TTC549 (cell line): ENCODE results near the gene EFNA4.

Source experiments
- FAIRE-seq: peaks from 2 replicates; lab custom pipeline; 2012; peaks lifted over from hg19 to GRCh38; lab: Jason Lieb, UNC

Gene EFNA4

DNA sequence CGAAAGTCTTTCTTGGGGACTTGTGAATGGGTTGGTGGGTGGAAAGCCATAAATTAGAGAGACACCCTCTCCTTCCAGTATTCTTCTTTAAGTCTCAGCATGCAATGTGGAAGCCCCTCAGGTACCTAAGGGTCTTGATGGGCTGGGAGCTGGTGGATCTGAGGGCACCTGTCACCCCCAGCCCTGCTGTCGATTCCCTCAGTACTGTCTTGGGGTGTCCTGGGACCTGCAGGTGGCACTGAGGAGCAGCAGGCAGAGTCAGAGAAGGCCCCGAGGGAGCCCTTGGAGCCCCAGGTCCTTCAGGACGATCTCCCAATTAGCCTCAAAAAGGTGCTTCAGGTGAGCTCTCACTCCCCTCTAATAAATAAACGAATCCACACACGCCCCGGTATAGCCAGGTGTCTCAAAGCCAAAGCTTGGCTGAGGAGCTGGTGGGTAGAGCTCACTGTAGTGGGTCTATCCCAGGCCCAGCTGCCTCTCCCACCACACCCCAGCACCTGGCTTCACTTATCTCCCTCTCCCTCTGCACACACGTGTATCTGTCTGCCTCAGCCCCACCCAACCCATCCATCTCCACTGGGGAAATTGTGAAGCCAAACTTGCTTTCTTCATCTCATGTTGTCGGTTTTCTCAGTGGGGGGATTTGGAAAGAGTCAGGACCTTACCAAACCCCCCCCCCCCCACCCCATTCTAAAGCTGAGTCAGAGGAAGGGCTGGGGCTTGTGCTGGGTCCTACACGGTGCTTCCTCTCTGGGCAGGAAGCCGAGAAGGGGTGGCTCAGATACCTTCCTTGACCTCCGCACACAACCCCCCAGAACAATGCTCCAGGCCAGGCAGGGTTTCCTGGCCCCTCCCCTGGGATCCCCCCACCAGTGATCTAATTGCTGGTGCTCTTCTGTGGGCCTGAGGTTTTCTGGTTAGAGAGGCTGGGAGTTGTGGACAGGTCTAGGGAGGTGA, 10.8 kb upstream of the EFNA4 start:
- FAIRE-seq, result no peak

DNA sequence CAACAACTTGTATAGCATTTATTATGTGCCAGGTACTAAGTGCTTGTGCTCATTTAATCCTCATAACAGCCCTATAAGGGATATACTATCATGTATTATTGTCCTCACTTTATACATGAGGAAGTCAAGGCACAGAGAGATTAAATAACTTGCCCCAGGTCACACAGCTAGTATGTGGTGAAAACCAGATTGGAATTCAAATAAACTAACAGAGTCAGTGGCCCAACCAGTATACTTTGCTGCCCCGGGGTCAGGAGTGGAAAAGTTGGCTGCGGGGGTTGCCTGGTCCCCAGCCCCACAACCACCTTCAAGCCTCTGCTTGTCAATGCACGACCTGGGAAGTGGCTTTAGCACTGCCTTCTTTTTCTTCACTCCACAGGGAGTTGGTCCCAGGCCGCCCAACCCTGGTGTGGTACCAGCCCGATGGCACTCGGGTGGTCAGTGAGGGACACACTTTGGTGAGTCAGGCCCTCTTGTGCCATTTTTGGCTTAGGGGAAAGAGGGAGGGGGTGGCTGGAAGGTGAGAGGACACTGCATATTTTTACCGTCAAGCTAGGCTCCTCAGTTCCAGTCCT, 9.9 kb upstream of the EFNA4 start:
- FAIRE-seq, result no peak

DNA sequence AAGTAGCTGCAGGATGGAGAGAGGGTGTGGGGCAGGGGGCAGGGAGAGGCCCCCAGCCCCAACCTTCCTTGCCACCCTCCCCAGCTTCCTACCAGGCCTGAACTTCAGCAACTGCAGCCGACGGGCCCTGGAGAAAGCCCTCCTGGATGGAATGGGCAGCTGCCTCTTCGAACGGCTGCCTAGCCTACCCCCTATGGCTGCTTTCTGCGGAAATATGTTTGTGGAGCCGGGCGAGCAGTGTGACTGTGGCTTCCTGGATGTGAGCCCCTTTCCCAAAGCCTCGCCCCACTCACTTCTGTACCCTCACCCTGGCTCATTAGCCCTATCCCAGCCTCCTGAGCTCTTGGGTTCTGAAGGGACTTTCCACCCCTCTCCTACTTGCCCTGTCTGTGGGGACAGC, 6.4 kb upstream of the EFNA4 start:
- no peak for FAIRE-seq

DNA sequence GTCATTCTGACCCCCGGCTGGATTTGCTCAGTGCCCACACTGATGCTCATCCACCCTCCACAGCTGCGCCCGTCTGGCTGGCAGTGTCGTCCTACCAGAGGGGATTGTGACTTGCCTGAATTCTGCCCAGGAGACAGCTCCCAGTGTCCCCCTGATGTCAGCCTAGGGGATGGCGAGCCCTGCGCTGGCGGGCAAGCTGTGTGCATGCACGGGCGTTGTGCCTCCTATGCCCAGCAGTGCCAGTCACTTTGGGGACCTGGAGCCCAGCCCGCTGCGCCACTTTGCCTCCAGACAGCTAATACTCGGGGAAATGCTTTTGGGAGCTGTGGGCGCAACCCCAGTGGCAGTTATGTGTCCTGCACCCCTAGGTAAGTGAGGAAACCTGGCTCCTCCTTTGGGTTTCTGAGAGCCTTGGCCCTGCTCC, 5.7 kb upstream of the EFNA4 start:
- no peak for FAIRE-seq

DNA sequence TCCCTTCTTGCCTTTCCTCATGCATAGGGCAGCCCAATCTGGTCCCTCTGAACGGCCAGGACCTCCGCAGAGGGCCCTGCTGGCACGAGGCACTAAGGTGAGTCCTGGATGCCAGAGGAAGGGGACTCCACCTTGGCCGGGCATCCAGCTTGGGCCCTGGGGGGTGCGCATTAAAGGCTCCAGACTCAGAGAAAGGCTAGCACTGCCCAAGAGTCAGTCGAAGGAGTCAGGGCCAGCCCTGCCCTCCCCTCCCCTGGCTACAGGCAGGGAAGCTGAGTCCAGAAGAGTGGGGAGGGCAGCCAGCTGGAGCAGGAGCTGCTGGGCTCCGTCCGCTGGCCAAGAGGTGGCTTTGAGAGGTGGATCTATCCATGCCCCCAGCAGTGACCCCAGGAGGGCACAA, 2.8 kb upstream of the EFNA4 start:
- no peak for FAIRE-seq

DNA sequence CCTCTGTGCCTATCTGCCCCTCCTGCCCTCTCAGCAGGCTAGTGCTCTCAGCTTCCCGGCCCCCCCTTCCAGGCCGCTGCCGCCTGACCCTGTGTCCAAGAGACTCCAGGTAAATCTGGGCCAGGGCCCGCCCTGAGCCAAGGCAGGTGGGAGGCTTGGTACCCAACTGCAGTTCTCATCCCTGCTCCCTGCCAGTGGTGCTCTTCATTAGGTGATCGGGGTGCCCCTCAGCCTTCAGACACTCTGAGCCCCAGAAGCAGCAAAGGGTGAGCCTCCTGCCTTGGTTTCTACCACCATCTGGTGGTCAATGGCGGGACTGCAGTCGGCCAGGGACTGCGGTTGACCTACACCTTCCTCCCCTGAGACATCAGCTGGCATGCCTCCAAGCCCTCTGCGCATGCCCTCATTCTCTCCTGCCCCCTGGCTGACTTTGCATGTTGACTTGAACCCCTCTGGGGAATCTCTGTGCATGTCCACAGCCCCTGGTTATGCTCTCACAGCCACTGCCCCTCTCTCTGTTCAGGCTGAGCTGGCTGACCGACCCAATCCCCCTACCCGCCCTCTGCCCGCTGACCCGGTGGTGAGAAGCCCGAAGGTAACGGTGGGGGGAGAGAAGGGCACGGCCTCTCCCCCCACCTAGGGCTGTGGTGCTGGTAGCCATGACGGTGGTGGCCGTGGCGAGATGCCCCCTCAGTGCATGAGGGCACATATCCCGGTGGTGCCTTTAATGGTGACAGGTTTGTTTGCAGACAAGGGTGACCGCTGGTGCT, 2.0 kb upstream of the EFNA4 start:
- peak; percentile 90 for FAIRE-seq

DNA sequence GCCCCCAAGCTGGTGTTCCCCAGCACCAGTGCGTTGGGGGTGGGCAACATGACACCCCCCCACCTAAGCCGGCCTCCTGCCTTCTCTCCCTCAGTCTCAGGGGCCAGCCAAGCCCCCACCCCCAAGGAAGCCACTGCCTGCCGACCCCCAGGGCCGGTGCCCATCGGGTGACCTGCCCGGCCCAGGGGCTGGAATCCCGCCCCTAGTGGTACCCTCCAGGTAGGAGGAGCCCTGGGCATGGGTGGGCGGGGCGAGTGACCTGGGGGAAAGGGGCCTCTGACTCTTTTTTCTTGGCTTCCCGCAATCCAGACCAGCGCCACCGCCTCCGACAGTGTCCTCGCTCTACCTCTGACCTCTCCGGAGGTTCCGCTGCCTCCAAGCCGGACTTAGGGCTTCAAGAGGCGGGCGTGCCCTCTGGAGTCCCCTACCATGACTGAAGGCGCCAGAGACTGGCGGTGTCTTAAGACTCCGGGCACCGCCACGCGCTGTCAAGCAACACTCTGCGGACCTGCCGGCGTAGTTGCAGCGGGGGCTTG, 1.3 kb upstream of the EFNA4 start:
- no peak for FAIRE-seq

DNA sequence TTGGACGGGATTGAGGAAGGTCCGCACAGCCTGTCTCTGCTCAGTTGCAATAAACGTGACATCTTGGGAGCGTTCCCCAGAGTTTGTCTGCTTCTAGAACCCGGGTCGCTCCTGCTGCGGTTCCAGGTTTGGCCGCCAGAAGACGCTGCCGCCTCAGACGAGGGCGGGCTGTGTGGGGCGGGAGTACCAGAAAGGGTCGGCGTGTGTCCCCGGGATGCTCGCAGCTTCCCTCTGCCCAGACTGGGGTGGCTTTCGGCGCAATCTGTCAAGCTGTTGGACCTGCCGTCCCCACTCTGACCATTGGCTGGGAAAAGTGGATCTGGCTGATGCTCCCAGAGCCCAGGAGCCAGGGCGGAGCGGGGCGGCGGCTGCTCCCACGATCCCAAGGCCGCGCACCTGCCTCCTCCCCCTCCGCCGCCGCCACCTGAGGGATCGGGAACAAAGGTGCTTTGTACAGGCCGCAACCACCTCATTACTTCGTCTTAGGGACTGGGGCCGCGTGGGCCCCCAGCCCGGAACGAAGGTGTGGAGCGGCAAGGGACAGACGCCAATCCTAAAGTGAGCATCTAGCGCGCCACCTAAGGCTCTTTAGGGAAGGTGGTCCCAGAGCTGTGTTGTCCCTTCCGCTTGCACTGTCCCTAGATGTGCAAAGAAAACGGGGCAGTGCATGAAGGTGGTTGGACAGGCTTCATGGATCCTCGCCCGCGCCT, 683 bp upstream of the EFNA4 start:
- peak; percentile 45 for FAIRE-seq

DNA sequence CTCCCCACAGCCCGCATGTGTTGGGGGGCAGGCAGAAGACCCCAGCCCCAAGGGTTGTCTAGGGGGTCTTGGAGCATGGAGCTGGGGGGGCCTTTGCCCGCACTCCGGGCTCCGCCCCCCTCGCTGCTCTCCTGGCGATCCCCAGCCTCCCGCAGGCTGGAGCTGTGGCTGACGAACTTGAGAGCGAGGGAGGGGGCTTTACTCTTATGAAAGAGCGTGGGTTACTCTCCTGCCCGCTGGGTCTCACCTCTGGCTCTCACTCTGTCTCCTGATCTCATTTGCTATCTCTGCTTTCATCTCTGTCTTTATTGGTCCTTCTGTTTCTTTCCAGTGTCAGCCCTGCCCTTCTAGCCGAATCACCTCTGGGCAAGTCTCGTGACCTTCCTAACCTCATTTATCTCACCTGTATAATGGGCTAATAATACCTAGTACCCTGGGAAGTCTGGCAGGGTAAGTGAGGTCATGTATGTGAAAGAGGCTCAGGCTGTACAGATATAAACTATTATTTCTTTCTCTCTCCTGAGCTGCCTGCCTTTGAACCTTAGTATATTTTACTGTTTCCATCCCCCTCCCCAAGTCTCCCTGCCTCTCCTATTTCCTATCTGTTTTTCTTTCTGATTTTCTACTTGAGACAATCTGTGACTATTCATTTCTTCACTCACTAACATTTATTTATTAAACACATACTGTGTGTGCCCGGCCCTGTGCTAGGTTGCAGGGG, 731 bp downstream of the EFNA4 start:
- FAIRE-seq, result no peak

DNA sequence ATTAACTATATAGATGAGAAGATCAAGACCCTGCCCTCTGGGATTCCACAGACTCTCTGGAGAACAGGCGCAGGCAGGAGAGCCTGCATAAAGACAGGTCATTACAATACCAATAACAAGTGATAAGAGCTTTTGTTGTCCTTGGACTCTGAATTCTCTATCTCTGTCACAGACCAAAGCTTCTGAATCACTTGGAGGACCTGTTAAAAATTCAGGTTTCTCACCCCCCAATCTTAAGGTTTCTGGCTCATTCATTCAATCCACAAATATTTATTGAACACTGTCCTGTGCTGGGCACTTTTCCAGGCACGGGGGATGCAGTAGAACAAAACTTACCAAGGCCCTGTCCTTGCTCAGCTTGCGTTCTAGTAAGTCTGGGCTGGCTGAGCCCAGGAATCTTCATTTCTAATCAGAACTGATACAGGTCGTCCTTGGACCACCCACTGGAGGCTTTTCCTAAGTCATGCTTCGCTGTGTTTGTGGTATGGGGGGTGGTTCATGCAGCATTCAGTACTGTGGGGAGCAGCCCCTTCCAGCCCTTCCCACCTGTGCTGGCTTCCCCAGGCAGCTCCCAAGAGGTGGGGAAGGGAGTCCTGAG, 1.4 kb downstream of the EFNA4 start:
- FAIRE-seq, result no peak

DNA sequence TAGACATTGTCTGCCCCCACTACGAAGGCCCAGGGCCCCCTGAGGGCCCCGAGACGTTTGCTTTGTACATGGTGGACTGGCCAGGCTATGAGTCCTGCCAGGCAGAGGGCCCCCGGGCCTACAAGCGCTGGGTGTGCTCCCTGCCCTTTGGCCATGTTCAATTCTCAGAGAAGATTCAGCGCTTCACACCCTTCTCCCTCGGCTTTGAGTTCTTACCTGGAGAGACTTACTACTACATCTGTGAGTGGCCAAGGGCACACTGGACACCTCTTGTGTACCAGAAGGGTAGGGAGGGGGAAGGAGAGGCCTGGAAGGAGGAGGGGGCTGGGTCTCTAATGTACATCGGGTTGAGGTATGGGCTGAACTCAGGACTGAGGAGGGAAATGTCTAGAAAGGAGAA, 3.2 kb downstream of the EFNA4 start:
- no peak for FAIRE-seq

DNA sequence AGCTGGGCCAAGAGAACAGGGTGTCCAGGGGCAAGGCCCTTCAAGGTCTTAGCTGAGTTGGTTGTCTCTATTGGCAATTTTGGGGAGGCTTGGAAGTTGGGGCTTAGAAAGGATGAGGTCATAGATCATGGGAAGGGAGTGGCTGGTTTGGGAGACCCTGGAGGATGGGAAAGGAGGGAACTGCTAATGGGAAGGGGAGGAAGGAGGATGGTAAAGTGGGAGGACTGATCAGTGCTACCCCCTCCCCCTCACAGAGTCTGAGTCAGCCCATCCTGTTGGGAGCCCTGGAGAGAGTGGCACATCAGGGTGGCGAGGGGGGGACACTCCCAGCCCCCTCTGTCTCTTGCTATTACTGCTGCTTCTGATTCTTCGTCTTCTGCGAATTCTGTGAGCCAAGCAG, 5.1 kb downstream of the EFNA4 start:
- FAIRE-seq, result no peak

DNA sequence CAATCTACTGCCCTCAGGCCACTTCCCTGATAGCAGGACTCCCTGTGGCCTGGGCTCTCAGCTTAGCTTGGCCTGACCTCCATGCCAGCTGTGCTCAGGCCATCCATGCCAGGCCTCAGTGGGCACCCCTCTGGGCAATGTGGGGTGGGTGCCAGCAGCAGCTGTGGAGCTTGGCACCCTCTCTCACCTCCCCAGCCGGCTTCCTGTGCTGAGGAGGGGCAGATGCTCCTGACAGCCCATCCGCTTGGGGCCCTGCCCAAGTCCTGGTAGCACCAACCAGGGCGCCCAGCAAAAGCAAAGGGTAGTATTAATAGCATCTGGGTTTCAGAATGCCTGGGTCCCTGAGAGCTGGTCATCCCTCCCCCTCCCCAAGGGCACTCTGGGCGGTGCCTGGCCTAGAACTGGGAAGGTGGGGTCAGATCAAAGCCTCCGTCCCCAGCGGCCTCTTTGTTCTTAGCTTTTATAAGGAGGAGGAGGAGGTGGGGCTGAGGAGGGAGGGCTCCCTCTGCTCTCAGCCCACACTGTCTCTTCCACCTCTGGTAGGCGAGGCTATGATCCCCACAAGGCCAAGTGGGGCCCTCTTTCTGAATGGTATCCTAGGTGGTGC, 6.1 kb downstream of the EFNA4 start:
- FAIRE-seq, result no peak

DNA sequence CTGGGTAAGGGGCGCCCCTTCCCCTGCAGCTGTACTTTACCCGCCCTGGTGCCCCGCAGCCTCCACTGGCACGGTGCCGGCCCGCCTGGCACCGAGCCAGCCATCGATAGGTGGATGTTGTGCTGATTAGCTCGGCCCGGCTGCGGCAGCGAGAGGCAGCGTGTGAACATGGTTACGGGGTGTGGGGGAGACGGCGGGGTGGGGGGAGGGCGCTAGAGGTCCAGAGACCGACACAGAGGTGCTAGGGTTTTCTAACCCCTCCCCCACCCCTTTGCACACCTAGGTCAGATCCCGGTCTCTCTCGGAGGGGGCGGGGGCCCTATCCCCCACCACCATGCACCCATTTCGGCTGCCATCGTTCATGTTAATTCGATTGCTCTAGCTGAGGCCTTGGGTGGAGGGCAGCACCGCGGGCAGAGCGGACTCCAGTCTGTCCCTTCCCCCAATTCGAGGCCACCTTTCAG, 6.7 kb downstream of the EFNA4 start:
- no peak for FAIRE-seq

DNA sequence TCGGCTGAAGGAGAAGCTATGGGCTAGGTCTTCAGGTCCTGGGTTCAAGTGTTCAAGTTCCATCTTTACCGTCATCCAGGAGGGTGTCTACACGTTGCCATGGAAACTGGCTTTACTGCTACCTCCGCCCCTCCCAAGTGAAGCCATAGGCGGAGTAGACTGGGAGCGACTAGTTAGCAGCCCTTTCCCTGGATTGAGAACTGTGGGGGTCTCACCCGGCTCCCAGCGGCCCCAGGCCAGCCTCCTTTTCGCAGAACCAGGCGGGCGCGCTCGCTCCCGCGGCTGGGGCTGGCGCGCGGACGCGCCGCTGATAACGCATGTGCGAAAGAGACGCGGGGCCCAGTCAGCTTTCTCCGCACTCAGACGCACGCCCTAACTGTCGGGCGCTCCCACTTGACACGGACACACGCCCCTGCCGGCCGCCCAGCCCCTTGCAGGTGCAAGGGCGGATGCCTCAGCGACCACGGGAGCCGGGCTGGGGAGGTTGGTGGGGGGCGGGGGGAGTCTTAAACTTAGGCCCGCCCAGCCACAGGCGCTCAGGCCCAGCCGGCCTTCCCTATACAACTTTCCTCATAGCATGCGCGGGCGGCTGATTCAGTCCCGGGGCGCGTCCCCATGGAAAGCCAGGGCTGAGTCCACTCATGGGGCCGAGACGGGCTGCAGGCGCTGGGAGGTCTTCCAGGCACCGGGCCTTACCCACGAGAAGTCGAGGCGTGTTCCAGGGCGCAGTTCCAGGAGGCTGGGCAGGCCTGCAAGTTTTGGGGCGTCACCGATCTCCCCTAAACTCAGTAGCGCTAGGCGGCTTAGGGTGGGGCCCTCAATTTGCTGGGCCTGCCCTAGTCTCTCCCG, 7.4 kb downstream of the EFNA4 start:
- no peak for FAIRE-seq

DNA sequence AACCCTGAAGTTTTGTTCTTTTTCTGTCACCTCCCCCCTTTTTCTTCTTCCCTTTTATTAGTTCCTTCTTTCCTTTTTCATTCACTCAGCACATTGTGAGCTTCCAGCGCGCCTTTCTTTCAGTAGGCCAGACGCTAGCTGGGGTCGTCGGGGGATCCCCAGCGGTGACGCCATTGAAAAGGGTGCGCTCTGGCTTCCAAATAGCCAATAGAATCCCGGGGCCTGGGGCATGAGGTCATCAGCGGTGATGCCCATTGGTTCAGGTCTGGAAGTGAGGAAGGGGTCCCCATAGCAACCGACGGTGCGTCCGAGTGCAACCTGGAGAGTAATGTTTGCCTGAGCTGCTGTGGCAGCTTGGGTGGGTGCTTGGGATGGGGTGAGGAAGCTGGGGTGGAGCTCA, 8.2 kb downstream of the EFNA4 start:
- FAIRE-seq, result no peak

DNA sequence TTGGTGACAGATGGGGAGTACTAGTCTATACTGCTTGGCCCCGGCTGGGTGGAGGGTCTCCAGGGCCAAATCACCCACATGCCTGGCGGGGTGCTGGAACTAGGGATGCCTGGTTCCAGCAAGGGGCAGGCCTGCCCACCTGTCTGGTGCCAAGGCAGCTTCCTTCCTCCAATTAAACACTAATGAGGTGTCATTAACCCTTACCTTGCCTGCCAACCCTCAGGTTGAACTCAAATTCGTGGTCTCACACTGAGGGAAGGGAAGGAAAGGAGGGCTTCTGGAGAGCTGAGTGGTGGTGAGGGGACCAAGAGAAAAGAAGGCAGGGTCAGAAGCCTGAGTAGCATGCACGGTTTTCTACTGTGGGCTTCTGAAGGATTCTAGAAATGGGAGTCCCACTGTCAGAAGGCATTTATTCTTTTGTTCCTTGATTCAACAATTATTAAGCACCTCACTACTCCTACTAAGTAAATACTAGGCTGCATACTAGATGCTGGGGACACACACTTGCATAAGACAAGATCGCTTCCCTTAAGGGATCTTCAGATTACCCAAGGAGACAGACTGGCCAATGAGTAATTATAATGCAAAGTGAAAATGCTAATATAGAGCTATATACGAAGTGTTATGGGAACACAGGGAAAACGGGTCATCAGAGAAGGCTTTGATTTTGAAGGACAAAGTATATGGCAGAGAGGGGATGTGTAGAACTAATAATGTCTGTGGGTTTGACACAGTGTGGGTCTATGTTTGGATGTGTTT, 9.2 kb downstream of the EFNA4 start:
- FAIRE-seq, result no peak

DNA sequence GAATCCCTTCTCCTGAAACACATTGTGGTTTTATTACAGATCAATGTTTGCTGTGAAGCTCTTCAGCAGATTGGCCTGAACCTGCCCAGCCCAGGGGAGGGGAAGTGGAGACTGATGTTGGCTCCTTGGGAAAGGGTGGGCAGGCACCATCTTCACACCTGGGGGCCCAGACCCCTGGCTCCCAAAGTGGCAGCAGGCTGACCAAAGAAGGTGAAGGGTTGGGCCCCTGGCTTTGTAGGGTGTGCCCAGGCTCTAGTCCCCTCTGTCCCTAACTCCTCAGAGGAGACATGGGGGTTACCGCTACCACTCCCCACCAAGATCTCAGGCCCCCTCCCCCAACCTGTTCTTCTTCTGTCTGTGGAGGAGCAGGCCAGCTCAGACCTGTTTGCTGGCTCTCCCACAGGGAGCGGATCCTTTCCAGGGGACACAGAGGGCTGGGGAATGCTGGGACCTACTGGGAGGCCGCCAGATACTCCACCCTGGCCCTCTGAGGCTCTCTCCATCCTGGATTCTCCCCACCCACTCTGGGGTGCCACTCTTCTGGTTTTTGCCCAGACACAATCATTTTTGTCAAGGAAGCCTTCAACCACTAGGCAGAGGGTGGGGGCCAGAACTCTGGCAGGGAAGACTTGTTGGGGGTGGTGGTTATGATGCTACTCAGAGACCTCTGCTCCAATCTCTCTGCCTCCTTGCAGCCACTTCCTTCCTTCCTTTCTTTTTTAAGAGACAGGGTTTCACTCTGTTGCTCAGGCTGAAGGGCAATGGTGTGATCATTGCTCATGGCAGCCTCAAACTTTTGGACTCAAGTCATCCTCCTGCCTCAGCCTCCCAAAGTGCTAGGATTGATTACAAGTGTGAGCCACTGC, 10.1 kb downstream of the EFNA4 start:
- no peak for FAIRE-seq
